Kidney capillary endothelial cell (primary cell): Measurements from ENCODE around the gene ALG12.
"Not testable (repeated sequence)": the region's sequence is repeated elsewhere in the genome, so short reads cannot be mapped to it uniquely, and the experiment has no call there.

Experiments
- DNase-seq: peaks from one replicate; pipeline ENCODE4 v3.0.0-alpha.2; 2018; ENCODE audit warnings: low spot score

ALG12 gene

GRCh38 chr22:49866646-49867045 lies 51.6 kb downstream of the ALG12 start:
- DNase-seq: no peak

- no peak for DNase-seq
These were observed 52.1 kb downstream of the ALG12 start for GRCh38 chr22:49866134-49866533.

GRCh38 chr22:49865156-49865555 lies 53.1 kb downstream of the ALG12 start:
- no peak for DNase-seq

GRCh38 chr22:49863931-49864330 lies 54.3 kb downstream of the ALG12 start:
- DNase-seq: no peak

- no peak for DNase-seq
These were observed 55.8 kb downstream of the ALG12 start for GRCh38 chr22:49862496-49862776.

- no peak for DNase-seq
These were observed 56.4 kb downstream of the ALG12 start for GRCh38 chr22:49861642-49862495.

- DNase-seq: no peak
These were observed 59.4 kb downstream of the ALG12 start for GRCh38 chr22:49858827-49859226.

- DNase-seq: no peak
These were observed 61.2 kb downstream of the ALG12 start for GRCh38 chr22:49856766-49857618.

- DNase-seq: no peak
These were observed 61.9 kb downstream of the ALG12 start for GRCh38 chr22:49856343-49856742.

- DNase-seq: peak; percentile 16
These were observed 62.9 kb downstream of the ALG12 start for GRCh38 chr22:49855251-49855911.

- DNase-seq: peak; percentile 23
These were observed 64.0 kb downstream of the ALG12 start for GRCh38 chr22:49853981-49854831.

GRCh38 chr22:49852898-49853894 lies 65.0 kb downstream of the ALG12 start, which contains the start of gene ZBED4:
ZBED4 (plus strand) TSS chr22:49853844; CDS start chr22:49883663, 29,819 bp downstream.
- peak; percentile 98 for DNase-seq

GRCh38 chr22:49852568-49852897 lies 65.7 kb downstream of the ALG12 start:
- not testable (repeated sequence) for DNase-seq

GRCh38 chr22:49850959-49851802 lies 67.1 kb downstream of the ALG12 start:
- DNase-seq: no peak
